Hepatocyte (in vitro differentiated cells): ENCODE results near the gene KNDC1. TPM values are rescaled to one million over a fixed set of nuclear protein-coding genes. Genes with fewer than 3 reads are reported as not detected.

ENCODE experiments used
- DNase-seq: peaks from one replicate; pipeline ENCODE4 v3.0.0-alpha.2; 2016; ENCODE audit warnings: low spot score
- H2AFZ ChIP-seq: fragments of 200-600 bp; sonication (generic); 2 replicates; pipeline ENCODE4 v1.6.0; 2016; ENCODE audit warnings: antibody characterized with exemption, mild to moderate bottlenecking
- H3K27ac ChIP-seq: fragments of 200-600 bp; sonication (generic); 2 replicates; pipeline ENCODE4 v1.5.1; 2016; ENCODE audit warnings: mild to moderate bottlenecking
- H3K27me3 ChIP-seq: fragments of 200-600 bp; sonication (generic); 2 replicates; pipeline ENCODE4 v1.6.1; 2016
- H3K36me3 ChIP-seq: fragments of 200-600 bp; sonication (generic); replicated peaks from 2 replicates; pipeline ENCODE4 v1.5.1; 2016; ENCODE audit warnings: low read depth; ENCODE audit not compliant: insufficient read depth
- H3K4me1 ChIP-seq: fragments of 200-600 bp; sonication (generic); 2 replicates; pipeline ENCODE4 v1.5.1; 2016; ENCODE audit warnings: mild to moderate bottlenecking, moderate library complexity; ENCODE audit not compliant: insufficient read depth
- H3K4me2 ChIP-seq: fragments of 200-600 bp; sonication (generic); 2 replicates; pipeline ENCODE4 v1.6.0; 2016
- H3K4me3 ChIP-seq: fragments of 200-600 bp; sonication (generic); 2 replicates; pipeline ENCODE4 v1.5.1; 2016; ENCODE audit warnings: mild to moderate bottlenecking
- H3K79me2 ChIP-seq: fragments of 200-600 bp; sonication (generic); 2 replicates; pipeline ENCODE4 v1.6.0; 2017; ENCODE audit warnings: mild to moderate bottlenecking
- H3K9me2 ChIP-seq: fragments of 200-600 bp; sonication (generic); replicated peaks from 2 replicates; pipeline ENCODE4 v1.6.0; 2017; ENCODE audit warnings: mild to moderate bottlenecking; ENCODE audit not compliant: insufficient read depth
- H3K9me3 ChIP-seq: fragments of 200-600 bp; sonication (generic); 2 replicates; pipeline ENCODE4 v1.5.1; 2016; ENCODE audit warnings: low read depth, mild to moderate bottlenecking
- H4K20me1 ChIP-seq: fragments of 200-600 bp; sonication (generic); 2 replicates; pipeline ENCODE4 v1.6.0; 2016; ENCODE audit warnings: mild to moderate bottlenecking; ENCODE audit not compliant: insufficient read depth, poor library complexity, severe bottlenecking
- CTCF ChIP-seq: fragments of 200-600 bp; sonication (generic); IDR thresholded peaks from 2 replicates; pipeline ENCODE4 v1.5.1; 2016; ENCODE audit warnings: antibody characterized with exemption, mild to moderate bottlenecking; ENCODE audit not compliant: poor library complexity
- EZH2 ChIP-seq: fragments of 200-600 bp; sonication (generic); IDR thresholded peaks from 2 replicates; pipeline ENCODE4 v1.6.1; 2016; ENCODE audit warnings: antibody characterized with exemption, mild to moderate bottlenecking, borderline replicate concordance
- EZH2phosphoT487 ChIP-seq: fragments of 200-600 bp; sonication (generic); IDR thresholded peaks from one replicate; pipeline ENCODE4 v1.6.1; 2018; ENCODE audit warnings: antibody characterized with exemption, mild to moderate bottlenecking, low read depth, moderate library complexity; ENCODE audit not compliant: unreplicated experiment, severe bottlenecking
- WGBS: methylation state at CpG from one replicate; pipeline ENCODE4 v1.1.6; 2016; ENCODE audit warnings: low lambda C conversion rate; ENCODE audit errors: missing lambda C conversion rate; 5-methylcytosine and 5-hydroxymethylcytosine counted together
- polyA plus RNA-seq: library from polyadenylated mRNA; unstranded; fragments of >200 nt; fragmentation: Nextera tagmentation; extraction: Ambion mirVana; gene quantifications from 2 replicates; pipeline ENCODE4 v1.2.1, GENCODE V29; 2016
- total RNA-seq: library from RNA; depleted of rRNA; stranded (reverse); fragments of >200 nt; gene quantifications from 2 replicates; pipeline ENCODE4 v1.2.3, GENCODE V29; 2014

Gene KNDC1
- total and polyA plus RNA-seq, 2 experiments from 2014 or later, result 3.8 to 4.3 TPM

- Histone ChIP-seq H3K4me2 (no peak overlapping the region), H3K27me3 (no peaks in the 10 kb centered on the region), H3K4me3 (no peak overlapping the region), H4K20me1 (no peaks in the 10 kb centered on the region), H3K4me1 (no peaks in the 10 kb centered on the region), H3K9me2 (no peaks in the 10 kb centered on the region), H3K27ac (no peak overlapping the region), H3K36me3 (no peaks in the 10 kb centered on the region), H3K79me2 (no peaks in the 10 kb centered on the region), H2AFZ (no peak overlapping the region), H3K9me3 (no peaks in the 10 kb centered on the region)
- DNase-seq, result no peak
- 88% methylated on average over 20 of the region's 21 CpGs for WGBS
- no peak for TF ChIP-seq EZH2phosphoT487
- no peak for TF ChIP-seq CTCF
- no peak for TF ChIP-seq EZH2
These were observed 23.8 kb downstream of the KNDC1 start for GRCh38 chr10:133183646-133184378.

- Histone ChIP-seq H3K4me1 (no peaks in the 10 kb centered on the region), H4K20me1 (no peaks in the 10 kb centered on the region), H3K4me2 (no peak overlapping the region), H3K36me3 (no peaks in the 10 kb centered on the region), H3K79me2 (no peaks in the 10 kb centered on the region), H3K4me3 (no peak overlapping the region), H3K9me3 (no peaks in the 10 kb centered on the region), H3K27ac (no peak overlapping the region), H2AFZ (no peak overlapping the region), H3K9me2 (no peaks in the 10 kb centered on the region), H3K27me3 (no peaks in the 10 kb centered on the region)
- TF ChIP-seq EZH2phosphoT487, result no peak
- TF ChIP-seq CTCF, result no peak
- TF ChIP-seq EZH2, result no peak
- 79% methylated on average over 23 of the region's 23 CpGs for WGBS
- DNase-seq, result no peak
These were observed 24.7 kb downstream of the KNDC1 start for GRCh38 chr10:133184591-133185244.

- Histone ChIP-seq H3K4me3 (no peak overlapping the region), H3K9me3 (no peaks in the 10 kb centered on the region), H3K79me2 (no peaks in the 10 kb centered on the region), H3K4me1 (no peaks in the 10 kb centered on the region), H3K27me3 (no peaks in the 10 kb centered on the region), H3K27ac (no peak overlapping the region), H3K9me2 (no peaks in the 10 kb centered on the region), H3K36me3 (no peaks in the 10 kb centered on the region), H3K4me2 (no peak overlapping the region), H4K20me1 (no peaks in the 10 kb centered on the region), H2AFZ (no peak overlapping the region)
- DNase-seq, result no peak
- 72% methylated on average over 10 of the region's 11 CpGs for WGBS
- TF ChIP-seq CTCF (no peak), EZH2phosphoT487 (no peak), EZH2 (no peak)
These were observed 25.4 kb downstream of the KNDC1 start for GRCh38 chr10:133185421-133185820.
